Endothelial cell of umbilical vein (primary cell): ENCODE data around the gene KRT86.

Experiments used
- EZH2 ChIP-seq: IDR thresholded peaks from 2 replicates; pipeline ENCODE4 v1.6.1; 2012; ENCODE audit warnings: borderline replicate concordance, low read depth, mild to moderate bottlenecking, moderate library complexity, low read length, inconsistent platforms; ENCODE audit not compliant: severe bottlenecking
- FOS ChIP-seq: IDR thresholded peaks from 2 replicates; pipeline ENCODE4 v1.6.1; 2011; ENCODE audit warnings: mild to moderate bottlenecking, low read length, moderate library complexity, borderline replicate concordance; ENCODE audit not compliant: insufficient read depth
- JUN ChIP-seq: IDR thresholded peaks from 2 replicates; pipeline ENCODE4 v1.6.1; 2011; ENCODE audit warnings: borderline replicate concordance, low read depth; ENCODE audit not compliant: insufficient read length, insufficient read depth
- POLR2A ChIP-seq: IDR thresholded peaks from 2 replicates; pipeline ENCODE4 v1.6.1; 2012; ENCODE audit warnings: low read depth, mild to moderate bottlenecking, control low read depth, low read length
- POLR2AphosphoS5 ChIP-seq: IDR thresholded peaks from 2 replicates; pipeline ENCODE4 v1.6.1; 2012; ENCODE audit warnings: low read depth, mild to moderate bottlenecking, control low read depth, low read length, moderate library complexity; ENCODE audit not compliant: insufficient read depth
- TF ChIP-seq, protein P1 (sequence below), 2 donors: IDR thresholded peaks; 1 replicate in 1 of 2; 2 replicates in 1 of 2; pipeline ENCODE4 v1.5.1; 2011; ENCODE audit warnings: low read length in 2 of 2, mild to moderate bottlenecking in 2 of 2, moderate library complexity in 2 of 2, control low read depth in 1 of 2, inconsistent platforms in 1 of 2, low read depth in 1 of 2; ENCODE audit not compliant: insufficient read depth in 1 of 2; ENCODE audit errors: extremely low read depth in 1 of 2
- TF ChIP-seq, protein P2 (sequence below): IDR thresholded peaks from 2 replicates; pipeline ENCODE4 v1.6.1; 2011; ENCODE audit not compliant: insufficient read depth, insufficient read length

DNA sequence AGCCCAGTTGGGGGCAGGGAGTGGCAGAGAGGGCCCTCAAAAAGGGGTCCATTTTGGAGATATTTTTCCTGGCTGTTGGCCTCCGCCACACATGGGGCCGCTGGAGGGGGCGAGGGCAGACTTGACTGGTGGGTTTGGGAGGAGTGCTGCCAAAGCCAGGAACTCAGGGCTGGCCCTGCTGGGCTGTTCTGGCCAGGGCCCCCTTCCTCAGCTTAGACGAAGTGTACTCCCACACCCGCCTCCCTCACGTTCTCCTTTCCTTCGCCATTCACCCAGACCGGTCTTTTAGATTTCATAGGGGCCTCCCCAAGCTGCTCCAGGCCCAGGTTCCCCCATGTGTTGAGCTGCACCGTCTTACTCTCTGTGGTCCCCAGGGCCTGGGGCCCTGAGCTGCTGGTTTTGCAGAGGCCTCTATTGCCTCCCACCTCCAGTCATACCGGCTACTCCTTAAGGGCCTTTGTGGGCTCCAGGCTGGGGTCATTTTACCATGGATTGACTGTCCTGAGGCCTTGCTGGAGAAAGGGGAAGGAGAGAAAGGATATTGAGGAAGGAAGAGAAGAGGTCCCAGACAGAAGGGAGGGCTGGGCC lies 40.1 kb upstream of the KRT86 start:
- TF ChIP-seq POLR2A = no peak
- TF ChIP-seq, protein P1, sequence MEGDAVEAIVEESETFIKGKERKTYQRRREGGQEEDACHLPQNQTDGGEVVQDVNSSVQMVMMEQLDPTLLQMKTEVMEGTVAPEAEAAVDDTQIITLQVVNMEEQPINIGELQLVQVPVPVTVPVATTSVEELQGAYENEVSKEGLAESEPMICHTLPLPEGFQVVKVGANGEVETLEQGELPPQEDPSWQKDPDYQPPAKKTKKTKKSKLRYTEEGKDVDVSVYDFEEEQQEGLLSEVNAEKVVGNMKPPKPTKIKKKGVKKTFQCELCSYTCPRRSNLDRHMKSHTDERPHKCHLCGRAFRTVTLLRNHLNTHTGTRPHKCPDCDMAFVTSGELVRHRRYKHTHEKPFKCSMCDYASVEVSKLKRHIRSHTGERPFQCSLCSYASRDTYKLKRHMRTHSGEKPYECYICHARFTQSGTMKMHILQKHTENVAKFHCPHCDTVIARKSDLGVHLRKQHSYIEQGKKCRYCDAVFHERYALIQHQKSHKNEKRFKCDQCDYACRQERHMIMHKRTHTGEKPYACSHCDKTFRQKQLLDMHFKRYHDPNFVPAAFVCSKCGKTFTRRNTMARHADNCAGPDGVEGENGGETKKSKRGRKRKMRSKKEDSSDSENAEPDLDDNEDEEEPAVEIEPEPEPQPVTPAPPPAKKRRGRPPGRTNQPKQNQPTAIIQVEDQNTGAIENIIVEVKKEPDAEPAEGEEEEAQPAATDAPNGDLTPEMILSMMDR (IDR thresholded peaks at IDR 0.05; ENCODE audit: extremely low read depth in 1 of 2, insufficient read depth in 1 of 2, low read depth in 1 of 2, low read length in 2 of 2) = no peak
- TF ChIP-seq, protein P2, sequence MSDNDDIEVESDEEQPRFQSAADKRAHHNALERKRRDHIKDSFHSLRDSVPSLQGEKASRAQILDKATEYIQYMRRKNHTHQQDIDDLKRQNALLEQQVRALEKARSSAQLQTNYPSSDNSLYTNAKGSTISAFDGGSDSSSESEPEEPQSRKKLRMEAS = no peak
- no peak for TF ChIP-seq POLR2AphosphoS5
- TF ChIP-seq FOS = no peak
- no peak for TF ChIP-seq JUN
- no peak for TF ChIP-seq EZH2
